Cardiac fibroblast (primary cell): ENCODE results near the gene APBA2.

Experiments used
- DNase-seq, 2 donors: peaks; one replicate each; pipeline versions ENCODE4 v3.0.0 to v3.0.0-alpha.2; 2010; ENCODE audit warnings: low read depth in 2 of 2
- H3K4me3 ChIP-seq, 2 donors: replicated peaks in 1 of 2; 1 replicate in 1 of 2; 2 replicates in 1 of 2; pipeline ENCODE4 v1.5.1; 2011; ENCODE audit warnings: low read depth in 2 of 2, low read length in 2 of 2, mild to moderate bottlenecking in 2 of 2, moderate library complexity in 1 of 2
- TF ChIP-seq, protein P1 (sequence below): IDR thresholded peaks from one replicate; pipeline ENCODE4 v1.5.1; 2011; ENCODE audit warnings: low read depth, mild to moderate bottlenecking, low read length, inconsistent platforms

APBA2 gene

DNA sequence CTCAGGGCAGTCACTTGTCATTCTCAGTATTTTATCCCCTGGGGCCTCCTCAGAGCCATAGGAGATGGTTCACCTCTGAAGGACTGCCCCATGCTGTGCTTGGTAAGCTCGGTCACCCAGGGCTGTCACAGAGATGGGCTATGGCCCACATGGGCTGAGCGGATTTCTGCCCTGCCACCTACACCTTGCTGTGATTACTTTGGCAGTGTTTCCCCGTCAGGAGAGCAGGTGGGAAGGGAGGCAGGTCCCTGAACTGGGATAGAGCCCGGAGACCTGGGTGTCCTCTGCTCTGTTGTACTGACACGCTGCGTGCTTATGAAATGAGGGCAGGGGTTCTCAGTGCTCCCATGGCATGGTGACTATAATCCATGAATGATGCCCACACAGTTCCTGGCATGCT lies 48.9 kb downstream of the APBA2 start:
- TF ChIP-seq, protein P1, sequence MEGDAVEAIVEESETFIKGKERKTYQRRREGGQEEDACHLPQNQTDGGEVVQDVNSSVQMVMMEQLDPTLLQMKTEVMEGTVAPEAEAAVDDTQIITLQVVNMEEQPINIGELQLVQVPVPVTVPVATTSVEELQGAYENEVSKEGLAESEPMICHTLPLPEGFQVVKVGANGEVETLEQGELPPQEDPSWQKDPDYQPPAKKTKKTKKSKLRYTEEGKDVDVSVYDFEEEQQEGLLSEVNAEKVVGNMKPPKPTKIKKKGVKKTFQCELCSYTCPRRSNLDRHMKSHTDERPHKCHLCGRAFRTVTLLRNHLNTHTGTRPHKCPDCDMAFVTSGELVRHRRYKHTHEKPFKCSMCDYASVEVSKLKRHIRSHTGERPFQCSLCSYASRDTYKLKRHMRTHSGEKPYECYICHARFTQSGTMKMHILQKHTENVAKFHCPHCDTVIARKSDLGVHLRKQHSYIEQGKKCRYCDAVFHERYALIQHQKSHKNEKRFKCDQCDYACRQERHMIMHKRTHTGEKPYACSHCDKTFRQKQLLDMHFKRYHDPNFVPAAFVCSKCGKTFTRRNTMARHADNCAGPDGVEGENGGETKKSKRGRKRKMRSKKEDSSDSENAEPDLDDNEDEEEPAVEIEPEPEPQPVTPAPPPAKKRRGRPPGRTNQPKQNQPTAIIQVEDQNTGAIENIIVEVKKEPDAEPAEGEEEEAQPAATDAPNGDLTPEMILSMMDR: no peak
- H3K4me3 ChIP-seq: no peak overlapping the region
- no peak for DNase-seq

DNA sequence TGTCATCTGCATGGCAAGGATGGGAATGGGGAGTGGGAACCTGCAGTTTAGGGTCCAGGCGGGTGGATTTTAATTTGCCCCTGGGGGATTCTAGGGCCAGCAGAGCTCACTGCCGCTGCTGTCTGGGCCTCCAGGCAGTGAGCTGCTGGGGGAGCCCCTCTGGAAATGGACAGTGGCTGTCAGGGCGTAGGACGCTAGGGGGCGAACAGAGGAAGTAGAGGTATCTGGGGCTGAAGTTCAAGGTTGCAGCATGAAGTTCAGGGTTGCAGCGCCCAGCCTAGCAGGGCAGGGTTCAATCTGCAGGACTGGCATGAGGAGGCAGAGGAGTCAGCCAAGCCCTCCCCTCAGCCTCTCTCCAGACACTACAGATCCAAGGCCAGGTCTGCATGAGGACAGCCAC lies 49.5 kb downstream of the APBA2 start:
- TF ChIP-seq, protein P1: peak; percentile 34
- no peak for DNase-seq
- no peak overlapping the region for H3K4me3 ChIP-seq

DNA sequence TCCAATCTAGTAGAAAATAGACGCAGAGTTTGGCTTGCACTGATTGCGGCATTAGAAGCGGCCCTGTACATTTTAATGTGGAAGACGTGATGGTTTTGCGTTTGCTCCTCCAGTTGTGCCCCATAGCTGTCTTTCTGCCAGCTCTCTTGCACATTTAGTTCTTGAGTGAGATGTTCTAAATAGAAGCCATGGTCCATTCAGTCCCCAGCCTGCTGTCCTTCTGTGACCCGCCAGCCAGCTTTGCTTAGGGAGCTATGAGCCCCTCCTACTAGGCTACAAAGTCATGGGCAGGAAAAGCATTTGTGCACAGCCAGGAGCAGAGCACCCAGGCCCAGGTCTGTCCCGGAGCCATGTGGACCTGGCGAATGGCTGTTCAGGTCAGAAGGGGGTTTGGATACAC lies 50.3 kb downstream of the APBA2 start:
- TF ChIP-seq, protein P1: no peak
- no peak overlapping the region for H3K4me3 ChIP-seq
- no peak for DNase-seq

DNA sequence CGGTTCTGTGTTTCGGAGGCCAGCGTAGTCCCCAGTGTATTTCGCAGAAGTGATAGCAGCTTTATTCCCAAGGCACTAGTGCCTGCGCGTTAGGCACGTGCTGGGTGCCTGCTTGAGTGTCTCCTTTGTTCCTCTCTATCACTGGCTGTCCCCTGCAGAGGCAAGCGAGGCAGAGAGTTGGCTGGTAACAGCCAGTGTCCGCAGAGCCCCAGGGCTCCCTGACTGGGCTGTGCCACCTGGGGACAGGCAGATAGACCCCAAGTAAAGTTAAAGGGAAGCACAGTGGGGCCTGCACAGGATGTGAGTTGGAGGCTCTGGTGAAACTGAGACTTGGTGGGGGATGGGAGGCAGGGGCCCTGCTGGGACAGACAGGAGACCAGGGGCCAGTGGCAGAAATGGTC lies 50.7 kb downstream of the APBA2 start:
- TF ChIP-seq, protein P1: no peak
- no peak overlapping the region for H3K4me3 ChIP-seq

GRCh38 chr15:28937271-28937670 lies 51.5 kb downstream of the APBA2 start:
- DNase-seq: no peak
- no peak overlapping the region for H3K4me3 ChIP-seq
- TF ChIP-seq, protein P1: no peak

More for the DNA sequence above, 50.7 kb downstream of the APBA2 start:
- DNase-seq: no peak

DNA sequence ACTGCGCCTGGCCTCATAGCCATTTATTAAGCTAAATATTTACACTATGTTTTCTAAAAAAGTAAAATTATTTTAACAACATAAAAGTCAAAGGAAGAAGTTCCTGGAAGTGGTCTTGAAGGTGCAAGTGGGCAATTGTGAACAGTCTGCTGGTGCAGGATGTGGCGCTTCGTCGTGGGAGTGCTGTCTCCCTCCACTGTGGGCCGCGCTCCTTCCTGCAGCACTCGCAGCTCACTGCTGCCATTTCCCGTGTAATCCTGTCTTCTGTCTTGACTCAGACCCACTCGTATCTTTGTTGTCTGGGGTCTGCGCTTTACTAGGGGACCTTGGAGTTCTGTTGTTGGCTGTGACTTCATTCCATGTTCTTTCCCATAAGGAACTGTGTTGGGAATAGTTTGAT lies 56.3 kb downstream of the APBA2 start:
- no peak for DNase-seq
- TF ChIP-seq, protein P1: no peak

GRCh38 chr15:28942571-28942970 lies 56.8 kb downstream of the APBA2 start:
- H3K4me3 ChIP-seq: no peak overlapping the region
- TF ChIP-seq, protein P1: no peak

More for the DNA sequence above, 56.3 kb downstream of the APBA2 start:
- no peak overlapping the region for H3K4me3 ChIP-seq

More at GRCh38 chr15:28942571-28942970, 56.8 kb downstream of the APBA2 start:
- no peak for DNase-seq
